HG03175 (cell line): ENCODE results near the gene GIMAP1.
A peak's percentile ranks its signal among the peaks of the same experiment; 100 is the strongest.

Experiments used
- ATAC-seq: cut with Tn5 transposase; IDR thresholded peaks from one replicate; pipeline ENCODE4 v1.9.1; 2021; ENCODE audit warnings: mild to moderate bottlenecking, moderate library complexity; ENCODE audit not compliant: unreplicated experiment

GIMAP1 gene

GRCh38 chr7:150745876-150746275 is 29.5 kb downstream of the GIMAP1 start:
- no peak for ATAC-seq

DNA sequence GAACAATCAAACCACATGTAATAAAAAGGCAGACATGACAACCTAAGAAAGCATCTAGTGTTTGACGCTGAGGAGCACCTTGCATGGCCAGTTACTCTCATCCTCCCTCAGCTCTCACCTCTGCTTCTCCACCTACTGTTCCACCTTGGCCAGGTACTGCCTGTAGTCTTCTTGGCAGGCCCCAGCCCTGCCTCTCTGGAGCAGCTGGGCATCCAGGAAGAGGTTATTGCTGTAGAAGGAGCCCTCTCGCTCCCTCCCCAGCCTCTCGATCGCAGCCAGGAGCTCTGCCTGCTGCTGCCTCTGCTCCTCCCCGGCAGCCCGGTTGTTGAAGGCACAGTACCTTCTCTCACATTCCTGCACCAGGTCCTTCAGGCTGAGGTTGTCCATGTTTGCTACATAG is 30.5 kb downstream of the GIMAP1 start:
- ATAC-seq: no peak

DNA sequence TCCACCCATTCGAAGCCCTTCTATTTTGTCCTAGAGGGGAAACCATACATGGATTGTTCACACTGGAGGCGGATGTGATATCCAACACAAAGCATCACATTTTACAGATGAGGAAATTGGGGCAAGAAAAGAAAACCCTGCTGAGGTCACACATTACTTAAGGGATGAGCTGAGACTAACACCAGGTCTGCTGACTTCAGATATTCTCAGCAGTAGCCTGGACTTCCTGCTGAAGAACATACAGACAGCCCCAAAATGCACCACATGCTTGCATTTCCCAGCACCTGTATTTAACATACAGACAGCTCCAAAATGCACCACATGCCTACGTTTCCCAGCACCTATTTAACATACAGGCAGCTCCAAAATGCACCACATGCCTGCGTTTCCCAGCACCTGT is 32.0 kb downstream of the GIMAP1 start:
- no peak for ATAC-seq

GRCh38 chr7:150751702-150752101 is 35.3 kb downstream of the GIMAP1 start:
- no peak for ATAC-seq

DNA sequence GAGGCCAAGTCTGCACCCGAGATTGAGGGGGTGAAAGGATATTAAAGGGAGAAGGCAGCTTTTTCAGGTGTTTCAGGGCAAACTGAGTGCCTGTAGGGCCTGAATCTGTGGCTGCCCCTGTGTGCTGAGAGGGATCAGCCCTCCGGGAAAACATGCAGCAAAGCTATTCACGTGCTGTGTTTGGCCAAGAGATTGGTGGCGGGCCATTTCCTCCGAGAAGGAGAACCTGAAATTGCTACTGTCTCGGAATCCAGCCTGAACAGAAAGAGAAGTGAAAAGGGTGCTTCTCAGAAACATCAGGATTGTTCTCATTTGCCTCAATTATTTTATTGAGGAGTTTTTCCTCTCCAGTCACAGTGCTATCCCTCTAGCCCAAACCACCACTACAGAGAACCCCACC is 36.8 kb downstream of the GIMAP1 start:
- ATAC-seq: no peak

DNA sequence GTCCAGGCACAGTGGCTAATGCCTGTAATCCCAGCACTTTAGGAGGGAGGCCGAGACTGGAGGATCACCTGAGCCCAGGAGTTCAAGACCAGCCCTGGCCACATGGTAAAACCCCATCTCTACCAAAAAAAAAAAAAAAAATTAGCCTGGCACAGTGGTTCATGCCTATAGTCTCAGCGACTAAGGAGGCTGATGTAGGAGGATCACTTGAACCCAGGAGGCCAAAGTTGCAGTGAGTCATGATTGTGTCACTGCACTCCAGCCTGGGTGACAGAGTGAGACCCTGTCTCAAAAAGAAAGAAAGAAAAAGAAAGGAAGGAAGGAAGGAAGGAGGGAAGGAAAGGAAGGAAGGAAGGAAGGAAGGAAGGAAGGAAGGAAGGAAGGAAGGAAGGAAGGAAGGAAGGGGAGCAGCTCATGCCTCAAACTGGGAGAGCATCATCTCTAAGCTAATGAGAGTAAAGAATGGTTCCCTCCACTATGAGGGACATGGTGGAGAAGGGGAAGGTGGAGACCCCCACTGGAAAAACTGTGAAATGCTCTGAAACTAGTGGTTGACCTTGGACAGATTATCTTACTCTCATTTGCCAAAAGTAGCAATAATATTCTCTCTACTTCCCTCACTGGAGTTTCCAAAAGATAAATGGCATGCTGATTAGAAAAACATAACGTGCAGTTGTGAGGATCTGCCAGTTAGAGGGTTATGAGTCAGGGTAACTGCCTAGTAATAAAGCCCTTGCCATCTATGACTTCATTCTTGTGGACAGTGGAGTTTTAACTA is 37.6 kb downstream of the GIMAP1 start:
- ATAC-seq: peak; percentile 37

GRCh38 chr7:150754951-150755350 is 38.5 kb downstream of the GIMAP1 start:
- no peak for ATAC-seq

GRCh38 chr7:150755473-150756099 is 39.2 kb downstream of the GIMAP1 start:
- peak; percentile 63 for ATAC-seq

GRCh38 chr7:150756166-150756565 is 39.8 kb downstream of the GIMAP1 start:
- no peak for ATAC-seq

DNA sequence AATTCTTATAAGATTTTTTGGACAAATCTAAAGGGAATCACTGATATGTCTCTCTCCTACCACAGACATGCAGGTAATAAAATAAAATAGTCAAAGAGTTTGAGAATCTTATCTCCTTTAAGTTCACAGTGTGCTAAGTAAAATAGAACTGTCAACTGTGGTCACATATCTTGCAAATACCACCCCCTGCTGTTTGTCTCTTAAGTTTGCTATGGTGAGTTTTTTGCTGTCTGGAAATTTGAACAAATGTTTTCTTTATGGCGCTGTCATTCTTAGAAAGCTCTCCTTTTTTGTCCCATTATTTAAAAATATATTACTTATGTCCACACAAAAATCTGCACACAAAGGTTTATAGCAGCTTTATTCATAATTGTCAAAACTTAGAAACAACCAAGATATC is 40.4 kb downstream of the GIMAP1 start:
- ATAC-seq: no peak

GRCh38 chr7:150759479-150759878 is 43.1 kb downstream of the GIMAP1 start:
- ATAC-seq: no peak

GRCh38 chr7:150766334-150766709 is 49.9 kb downstream of the GIMAP1 start:
- ATAC-seq: no peak

DNA sequence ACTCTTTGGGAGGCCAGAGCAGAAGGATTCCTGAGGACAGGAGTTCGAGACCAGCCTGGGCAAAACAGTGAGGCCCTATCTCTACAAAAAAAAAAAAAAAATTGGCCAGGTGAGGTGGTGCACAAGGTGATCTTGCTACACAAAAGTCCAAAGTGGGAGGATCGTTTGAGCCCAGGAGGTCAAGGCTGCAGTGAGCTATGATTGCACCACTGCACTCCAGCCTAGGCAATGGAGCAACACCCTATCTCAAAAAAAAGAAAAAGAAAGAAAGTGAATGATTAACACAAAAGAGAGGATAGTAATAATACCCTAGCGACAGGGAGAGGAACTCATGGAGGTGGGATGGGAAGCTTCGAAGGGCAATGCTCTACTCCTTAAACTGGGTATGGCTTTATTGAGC is 53.4 kb downstream of the GIMAP1 start:
- ATAC-seq: no peak
